K562 (cell line): Measurements from ENCODE around the gene LAMB3. TPM values are rescaled to one million over a fixed set of nuclear protein-coding genes. Genes with fewer than 3 reads are reported as not detected.

Source experiments
- ATF3 ChIP-seq, 2 experiments: fragments of 450-650 bp in 1 of 2; sonication (generic) in 1 of 2; formaldehyde crosslinking in 1 of 2; IDR thresholded peaks in 1 of 2; conservative IDR thresholded peaks in 1 of 2; 2 replicates each; pipeline versions ENCODE4 v1.6.1 to v1.8.1; 2016 to 2023; ENCODE audit warnings: mild to moderate bottlenecking in 2 of 2, moderate library complexity in 2 of 2, inconsistent platforms in 1 of 2, missing genetic modification reagents in 1 of 2
- BHLHE40 ChIP-seq: IDR thresholded peaks from 2 replicates; pipeline ENCODE4 v1.6.1; 2011; ENCODE audit warnings: low read length, improper control_type of control experiment
- CCNT2 ChIP-seq: IDR thresholded peaks from 2 replicates; pipeline ENCODE4 v1.6.1; 2011; ENCODE audit warnings: borderline replicate concordance, low read depth, mild to moderate bottlenecking, moderate library complexity, mixed read lengths, low read length; ENCODE audit not compliant: insufficient read length; ENCODE audit errors: extremely low read depth
- CREM ChIP-seq: IDR thresholded peaks from 2 replicates; pipeline ENCODE4 v1.6.1; 2014; ENCODE audit warnings: antibody characterized with exemption, low read depth
- ETS2 ChIP-seq: IDR thresholded peaks from 2 replicates; pipeline ENCODE4 v1.6.1; 2016; ENCODE audit warnings: borderline replicate concordance, missing genetic modification characterization, mild to moderate bottlenecking, moderate library complexity, missing compliant biosample characterization; ENCODE audit not compliant: poor library complexity, severe bottlenecking
- MAZ ChIP-seq, 2 experiments: fragments of 450-650 bp in 1 of 2; sonication (generic) in 1 of 2; formaldehyde crosslinking; IDR thresholded peaks in 1 of 2; conservative IDR thresholded peaks in 1 of 2; 2 replicates each; pipeline versions ENCODE4 v1.4.0 to v1.5.0; 2020; ENCODE audit warnings: mild to moderate bottlenecking in 1 of 2, missing genetic modification reagents in 1 of 2
- NRF1 ChIP-seq, 2 experiments: fragments of 450-650 bp; IDR thresholded peaks in 1 of 2; conservative IDR thresholded peaks in 1 of 2; 2 replicates each; pipeline ENCODE4 v1.6.1; 2014; ENCODE audit warnings: mild to moderate bottlenecking in 2 of 2
- RCOR1 ChIP-seq, 2 experiments: IDR thresholded peaks; 2 replicates each; pipeline ENCODE4 v1.6.1; 2012; ENCODE audit warnings: low read depth in 2 of 2, low read length in 2 of 2, borderline replicate concordance in 1 of 2, improper control_type of control experiment in 1 of 2
- YY1 ChIP-seq, 3 experiments: IDR thresholded peaks; 2 replicates each; pipeline ENCODE4 v1.6.1; 2011; ENCODE audit warnings: low read length in 2 of 3, mild to moderate bottlenecking in 2 of 3, moderate library complexity in 2 of 3, borderline replicate concordance in 1 of 3, control low read depth in 1 of 3, low read depth in 1 of 3; ENCODE audit not compliant: insufficient read depth in 3 of 3, insufficient replicate concordance in 2 of 3, control insufficient read depth in 1 of 3, insufficient read length in 1 of 3; ENCODE audit errors: extremely low read depth in 1 of 3
- ZNF444 ChIP-seq: fragments of 250-450 bp; sonication (Bioruptor Pico); IDR thresholded peaks from 2 replicates; pipeline ENCODE4 v1.4.0; 2020; ENCODE audit warnings: mild to moderate bottlenecking, moderate library complexity
- ZNF584 ChIP-seq: fragments of 200-800 bp; sonication (Bioruptor generic); IDR thresholded peaks from 2 replicates; pipeline ENCODE4 v1.6.1; 2016; ENCODE audit warnings: low read depth, mild to moderate bottlenecking, missing genetic modification characterization, missing compliant biosample characterization
- ZNF76 ChIP-seq: fragments of 250-450 bp; sonication (Bioruptor Pico); IDR thresholded peaks from 2 replicates; pipeline ENCODE4 v1.4.0; 2020; ENCODE audit warnings: mild to moderate bottlenecking, moderate library complexity, borderline replicate concordance
- ZNF764 ChIP-seq: fragments of 250-450 bp; sonication (Bioruptor Pico); IDR thresholded peaks from 2 replicates; pipeline ENCODE4 v1.4.0; 2020; ENCODE audit warnings: low read depth, mild to moderate bottlenecking, moderate library complexity
- polyA plus RNA-seq, 8 experiments: library from polyadenylated mRNA; depleted of rRNA in 4 of 8; stranded (reverse) in 5 of 8; unstranded in 3 of 8; fragments of >200 nt; fragmentation: Nextera tagmentation in 2 of 8; fragmentation: Illumina TruSeq in 1 of 8; extraction: Ambion mirVana in 2 of 8; extraction: Trizol in 1 of 8; gene quantifications; 2 replicates each; pipeline versions ENCODE4 v1.2.1 to v1.2.3, GENCODE V29; 2011 to 2014; ENCODE audit warnings: inconsistent platforms in 1 of 8, missing spikeins in 1 of 8
- total RNA-seq, 7 experiments: library from RNA; depleted of rRNA in 6 of 7; stranded (reverse); fragments of >200 nt in 6 of 7; fragmentation: Illumina TruSeq in 2 of 7; extraction: Trizol in 2 of 7; gene quantifications; 2 replicates each; pipeline versions ENCODE4 v1.2.1 to v1.2.3, GENCODE V29; 2011 to 2021; ENCODE audit warnings: low replicate concordance in 1 of 7
- TF ChIP-seq, protein P1 (sequence below): sonication (generic); formaldehyde crosslinking; IDR thresholded peaks from 2 replicates; pipeline ENCODE4 v1.8.0; 2023; ENCODE audit warnings: mild to moderate bottlenecking, missing genetic modification reagents
- TF ChIP-seq, protein P2 (sequence below): sonication (generic); formaldehyde crosslinking; IDR thresholded peaks from 2 replicates; pipeline ENCODE4 v1.9.0; 2022; ENCODE audit warnings: mild to moderate bottlenecking, missing genetic modification reagents
- TF ChIP-seq, protein P3 (sequence below): sonication (generic); formaldehyde crosslinking; IDR thresholded peaks from 2 replicates; pipeline ENCODE4 v1.8.0; 2022; ENCODE audit warnings: missing genetic modification reagents, mild to moderate bottlenecking, moderate library complexity, borderline replicate concordance
- TF ChIP-seq, protein P4 (sequence below): fragments of 250-450 bp; sonication (Bioruptor Pico); IDR thresholded peaks from 2 replicates; pipeline ENCODE4 v1.5.0; 2020; ENCODE audit warnings: mild to moderate bottlenecking
- TF ChIP-seq, protein P5 (sequence below): fragments of 450-650 bp; formaldehyde crosslinking; IDR thresholded peaks from 2 replicates; pipeline ENCODE4 v1.4.0; 2020; ENCODE audit warnings: mild to moderate bottlenecking, moderate library complexity

The LAMB3 gene
- total and polyA plus RNA-seq, 9 of the 15 experiments (the other 6 are each of a cell fraction or from before 2014, with no cell fraction given) = 0.08 to 1.3 (median 0.91) TPM

DNA sequence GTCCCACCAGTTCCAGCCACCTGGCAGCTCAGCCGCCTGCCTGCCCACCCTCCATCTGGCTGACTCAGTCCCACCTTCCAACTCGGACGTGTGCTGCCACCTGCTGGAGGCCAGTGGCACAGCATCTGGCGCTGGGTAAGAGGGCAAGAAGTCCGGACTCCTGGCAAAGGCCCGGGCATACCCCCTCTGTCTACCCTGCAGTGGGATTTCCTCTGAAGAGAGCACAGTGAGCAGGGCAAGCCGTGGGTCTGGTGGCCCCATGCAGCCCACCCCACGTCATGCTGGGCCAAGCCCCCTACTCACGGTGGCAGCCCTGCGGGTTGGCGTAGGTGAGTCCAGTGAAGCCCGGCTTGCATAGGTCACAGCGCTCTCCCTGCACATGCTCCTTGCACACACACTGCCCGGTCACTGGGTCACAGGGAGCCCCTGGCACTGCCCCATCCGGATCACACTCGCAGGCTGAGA lies 24.5 kb downstream of the LAMB3 start (continued):
- TF ChIP-seq CCNT2 (no peak), ATF3 (IDR thresholded peaks at IDR 0.05) (peak; percentile 60), ATF3 (CRISPR knock-in tag; conservative IDR thresholded peaks at IDR 0.05) (no peak), BHLHE40 (no peak), NRF1 (conservative IDR thresholded peaks at IDR 0.05 in 1 of 2, IDR thresholded peaks at IDR 0.05 in 1 of 2) (0 out of 4 replicates have a peak, but pooled peaks of 1 of the 2 experiments have one; percentile 10), CREM (0 out of 2 replicates have a peak, but pooled peaks have one; percentile 34), ZNF76 (CRISPR knock-in tag) (no peak), RCOR1 (IDR thresholded peaks at IDR 0.05; ENCODE audit: borderline replicate concordance in 1 of 2, low read depth in 2 of 2, low read length in 2 of 2) (peak in 1 of 2 experiments; percentile 24; a peak in 1 of 4 replicates), MAZ (CRISPR knock-in tag; conservative IDR thresholded peaks at IDR 0.05 in 1 of 2, IDR thresholded peaks at IDR 0.05 in 1 of 2) (peak; percentile 18 to 42; a peak in 1 of 4 replicates), ZNF764 (CRISPR knock-in tag) (no peak), ZNF584 (no peak), ZNF444 (CRISPR knock-in tag) (no peak), YY1 (IDR thresholded peaks at IDR 0.05; ENCODE audit: borderline replicate concordance in 1 of 3, control insufficient read depth in 1 of 3, extremely low read depth in 1 of 3, insufficient read depth in 3 of 3, insufficient read length in 1 of 3, insufficient replicate concordance in 2 of 3, low read depth in 1 of 3, low read length in 2 of 3) (peak in 2 of 3 experiments; percentile 32 to 45), ETS2 (tag) (no peak)
- TF ChIP-seq, protein P1, sequence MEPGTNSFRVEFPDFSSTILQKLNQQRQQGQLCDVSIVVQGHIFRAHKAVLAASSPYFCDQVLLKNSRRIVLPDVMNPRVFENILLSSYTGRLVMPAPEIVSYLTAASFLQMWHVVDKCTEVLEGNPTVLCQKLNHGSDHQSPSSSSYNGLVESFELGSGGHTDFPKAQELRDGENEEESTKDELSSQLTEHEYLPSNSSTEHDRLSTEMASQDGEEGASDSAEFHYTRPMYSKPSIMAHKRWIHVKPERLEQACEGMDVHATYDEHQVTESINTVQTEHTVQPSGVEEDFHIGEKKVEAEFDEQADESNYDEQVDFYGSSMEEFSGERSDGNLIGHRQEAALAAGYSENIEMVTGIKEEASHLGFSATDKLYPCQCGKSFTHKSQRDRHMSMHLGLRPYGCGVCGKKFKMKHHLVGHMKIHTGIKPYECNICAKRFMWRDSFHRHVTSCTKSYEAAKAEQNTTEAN (CRISPR knock-in tag) = no peak
- TF ChIP-seq, protein P2, sequence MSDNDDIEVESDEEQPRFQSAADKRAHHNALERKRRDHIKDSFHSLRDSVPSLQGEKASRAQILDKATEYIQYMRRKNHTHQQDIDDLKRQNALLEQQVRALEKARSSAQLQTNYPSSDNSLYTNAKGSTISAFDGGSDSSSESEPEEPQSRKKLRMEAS (CRISPR knock-in tag) = no peak
- TF ChIP-seq, protein P3, sequence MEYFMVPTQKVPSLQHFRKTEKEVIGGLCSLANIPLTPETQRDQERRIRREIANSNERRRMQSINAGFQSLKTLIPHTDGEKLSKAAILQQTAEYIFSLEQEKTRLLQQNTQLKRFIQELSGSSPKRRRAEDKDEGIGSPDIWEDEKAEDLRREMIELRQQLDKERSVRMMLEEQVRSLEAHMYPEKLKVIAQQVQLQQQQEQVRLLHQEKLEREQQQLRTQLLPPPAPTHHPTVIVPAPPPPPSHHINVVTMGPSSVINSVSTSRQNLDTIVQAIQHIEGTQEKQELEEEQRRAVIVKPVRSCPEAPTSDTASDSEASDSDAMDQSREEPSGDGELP = peak; percentile 70; the same call in 1 of the 2 replicates
- TF ChIP-seq, protein P4, sequence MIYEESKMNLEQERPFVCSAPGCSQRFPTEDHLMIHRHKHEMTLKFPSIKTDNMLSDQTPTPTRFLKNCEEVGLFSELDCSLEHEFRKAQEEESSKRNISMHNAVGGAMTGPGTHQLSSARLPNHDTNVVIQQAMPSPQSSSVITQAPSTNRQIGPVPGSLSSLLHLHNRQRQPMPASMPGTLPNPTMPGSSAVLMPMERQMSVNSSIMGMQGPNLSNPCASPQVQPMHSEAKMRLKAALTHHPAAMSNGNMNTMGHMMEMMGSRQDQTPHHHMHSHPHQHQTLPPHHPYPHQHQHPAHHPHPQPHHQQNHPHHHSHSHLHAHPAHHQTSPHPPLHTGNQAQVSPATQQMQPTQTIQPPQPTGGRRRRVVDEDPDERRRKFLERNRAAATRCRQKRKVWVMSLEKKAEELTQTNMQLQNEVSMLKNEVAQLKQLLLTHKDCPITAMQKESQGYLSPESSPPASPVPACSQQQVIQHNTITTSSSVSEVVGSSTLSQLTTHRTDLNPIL = no peak
- TF ChIP-seq, protein P5, sequence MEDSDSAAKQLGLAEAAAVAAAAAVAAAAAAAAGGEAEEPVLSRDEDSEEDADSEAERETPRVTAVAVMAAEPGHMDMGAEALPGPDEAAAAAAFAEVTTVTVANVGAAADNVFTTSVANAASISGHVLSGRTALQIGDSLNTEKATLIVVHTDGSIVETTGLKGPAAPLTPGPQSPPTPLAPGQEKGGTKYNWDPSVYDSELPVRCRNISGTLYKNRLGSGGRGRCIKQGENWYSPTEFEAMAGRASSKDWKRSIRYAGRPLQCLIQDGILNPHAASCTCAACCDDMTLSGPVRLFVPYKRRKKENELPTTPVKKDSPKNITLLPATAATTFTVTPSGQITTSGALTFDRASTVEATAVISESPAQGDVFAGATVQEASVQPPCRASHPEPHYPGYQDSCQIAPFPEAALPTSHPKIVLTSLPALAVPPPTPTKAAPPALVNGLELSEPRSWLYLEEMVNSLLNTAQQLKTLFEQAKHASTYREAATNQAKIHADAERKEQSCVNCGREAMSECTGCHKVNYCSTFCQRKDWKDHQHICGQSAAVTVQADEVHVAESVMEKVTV (CRISPR knock-in tag) = peak; percentile 44; the same call in 1 of the 2 replicates
